ENCODE measurements around the gene EFNB2.

EFNB2 gene

GRCh38 chr13:106484084-106484483, 51.4 kb downstream of the EFNB2 start:
- Histone ChIP-seq H3K27me3 (ENCODE audit: insufficient read depth, poor library complexity, severe bottlenecking) (no peaks in the 10 kb centered on the region), H3K27ac (replicated peaks) (no peak overlapping the region), H3K4me3 (replicated peaks; ENCODE audit: insufficient read depth, low read length) (no peak overlapping the region)
- no peak for DNase-seq (ENCODE audit: low read depth in 1 of 2, low spot score in 1 of 2)
- TF ChIP-seq CTCF (IDR thresholded peaks at IDR 0.05; ENCODE audit: insufficient read depth, low read length) (no peak), GABPA (IDR thresholded peaks at IDR 0.05; ENCODE audit: low read depth) (no peak), POLR2AphosphoS5 (IDR thresholded peaks at IDR 0.05; ENCODE audit: low read depth) (no peak), REST (IDR thresholded peaks at IDR 0.05; ENCODE audit: insufficient replicate concordance, low read depth) (no peak), SPI1 (IDR thresholded peaks at IDR 0.05; ENCODE audit: borderline replicate concordance, low read depth) (no peak)

GRCh38 chr13:106481919-106482318, 53.5 kb downstream of the EFNB2 start:
- TF ChIP-seq SPI1 (IDR thresholded peaks at IDR 0.05; ENCODE audit: borderline replicate concordance, low read depth) (no peak), CTCF (IDR thresholded peaks at IDR 0.05; ENCODE audit: insufficient read depth, low read length) (no peak), REST (IDR thresholded peaks at IDR 0.05; ENCODE audit: insufficient replicate concordance, low read depth) (no peak), GABPA (IDR thresholded peaks at IDR 0.05; ENCODE audit: low read depth) (no peak), POLR2AphosphoS5 (IDR thresholded peaks at IDR 0.05; ENCODE audit: low read depth) (no peak)
- DNase-seq (ENCODE audit: low read depth in 1 of 2, low spot score in 1 of 2) = no peak
- Histone ChIP-seq H3K27me3 (ENCODE audit: insufficient read depth, poor library complexity, severe bottlenecking) (no peaks in the 10 kb centered on the region), H3K4me3 (replicated peaks; ENCODE audit: insufficient read depth, low read length) (no peak overlapping the region), H3K27ac (replicated peaks) (no peak overlapping the region)

- TF ChIP-seq CTCF (IDR thresholded peaks at IDR 0.05; ENCODE audit: insufficient read depth, low read length) (no peak), GABPA (IDR thresholded peaks at IDR 0.05; ENCODE audit: low read depth) (no peak), REST (IDR thresholded peaks at IDR 0.05; ENCODE audit: insufficient replicate concordance, low read depth) (no peak), POLR2AphosphoS5 (IDR thresholded peaks at IDR 0.05; ENCODE audit: low read depth) (no peak), SPI1 (IDR thresholded peaks at IDR 0.05; ENCODE audit: borderline replicate concordance, low read depth) (no peak)
- Histone ChIP-seq H3K27ac (replicated peaks) (no peak overlapping the region), H3K27me3 (ENCODE audit: insufficient read depth, poor library complexity, severe bottlenecking) (no peaks in the 10 kb centered on the region), H3K4me3 (replicated peaks; ENCODE audit: insufficient read depth, low read length) (no peak overlapping the region)
- DNase-seq (ENCODE audit: low read depth in 1 of 2, low spot score in 1 of 2) = no peak
Measured at GRCh38 chr13:106480351-106480910, 55.0 kb downstream of the EFNB2 start.

All from HL-60 (cell line).